ENCODE data around the gene RBMS3. TPM values are rescaled to one million over a fixed set of nuclear protein-coding genes. Genes with fewer than 3 reads are reported as not detected.

RBMS3 gene
- total and polyA plus RNA-seq, 2 experiments from 2014 or later, result 3.2 to 7.4 TPM

GRCh38 chr3:29711255-29711771 lies 430.4 kb downstream of the RBMS3 start:
- Histone ChIP-seq H3K4me1 (ENCODE audit: insufficient read depth) (peaks cover 9% of the 10 kb centered on the region), H3K4me2 (no peak overlapping the region), H3K79me2 (replicated peaks; ENCODE audit: insufficient read depth) (no peaks in the 10 kb centered on the region), H3K36me3 (ENCODE audit: insufficient read depth) (no peaks in the 10 kb centered on the region), H3K27ac (ENCODE audit: low read depth) (no peak overlapping the region), H3K27me3 (ENCODE audit: insufficient read depth) (no peaks in the 10 kb centered on the region), H2AFZ (no peak overlapping the region), H3F3A (replicated peaks; ENCODE audit: low read depth) (no peaks in the 10 kb centered on the region), H3K4me3 (no peak overlapping the region), H3K9me2 (ENCODE audit: insufficient read depth) (no peaks in the 10 kb centered on the region), H4K20me1 (replicated peaks; ENCODE audit: insufficient read depth) (no peaks in the 10 kb centered on the region)
- Mint-ChIP-seq H3K9me3 (no peaks in the 10 kb centered on the region), H3K4me3 (no peak overlapping the region), H3K36me3 (ENCODE audit: low read depth) (no peaks in the 10 kb centered on the region), H3K27ac (no peak overlapping the region), H3K4me1 (peaks cover 7% of the 10 kb centered on the region), H3K27me3 (ENCODE audit: insufficient read depth, low read depth, poor library complexity) (peaks cover 1% of the 10 kb centered on the region)
- no peak for ATAC-seq
- TF ChIP-seq ZNF462 (CRISPR knock-in tag; IDR thresholded peaks at IDR 0.05), result no peak
- no peak for TF ChIP-seq EZH2phosphoT487 (IDR thresholded peaks at IDR 0.05; ENCODE audit: unreplicated experiment)
- no peak for TF ChIP-seq EZH2 (IDR thresholded peaks at IDR 0.05; ENCODE audit: low read depth, unreplicated experiment)
- no peak for DNase-seq (ENCODE audit: low spot score)

GRCh38 chr3:29716213-29716612 lies 435.3 kb downstream of the RBMS3 start:
- no peaks in the 10 kb centered on the region for H3K36me3 ChIP-seq (ENCODE audit: insufficient read depth)
- Mint-ChIP-seq H3K4me1 (no peaks in the 10 kb centered on the region), H3K9me3 (no peaks in the 10 kb centered on the region), H3K27ac (no peak overlapping the region), H3K27me3 (ENCODE audit: insufficient read depth, low read depth, poor library complexity) (no peaks in the 10 kb centered on the region), H3K4me3 (no peak overlapping the region), H3K36me3 (ENCODE audit: low read depth) (no peaks in the 10 kb centered on the region)
- no peaks in the 10 kb centered on the region for H3K9me2 ChIP-seq (ENCODE audit: insufficient read depth)
- DNase-seq (ENCODE audit: low spot score) (no peak), ATAC-seq (no peak)
- no peaks in the 10 kb centered on the region for H3F3A ChIP-seq (replicated peaks; ENCODE audit: low read depth)
- H3K27ac ChIP-seq (ENCODE audit: low read depth), result no peak overlapping the region
- no peaks in the 10 kb centered on the region for H3K4me1 ChIP-seq (ENCODE audit: insufficient read depth)
- no peak overlapping the region for H3K4me2 ChIP-seq
- TF ChIP-seq ETS1 (IDR thresholded peaks at IDR 0.05), result no peak
- no peaks in the 10 kb centered on the region for H3K79me2 ChIP-seq (replicated peaks; ENCODE audit: insufficient read depth)
- H3K27me3 ChIP-seq (ENCODE audit: insufficient read depth), result no peaks in the 10 kb centered on the region
- H4K20me1 ChIP-seq (replicated peaks; ENCODE audit: insufficient read depth), result no peaks in the 10 kb centered on the region
- no peak overlapping the region for H2AFZ ChIP-seq
- no peak overlapping the region for H3K4me3 ChIP-seq
